COR-L47 (cell line): ENCODE measurements around the gene RTN4.
A peak's percentile ranks its signal among the peaks of the same experiment; 100 is the strongest.

ENCODE experiments used
- DNase-seq: peaks from one replicate; lab custom pipeline; 2025; lab: John Stamatoyannopoulos, UW

Gene RTN4

DNA sequence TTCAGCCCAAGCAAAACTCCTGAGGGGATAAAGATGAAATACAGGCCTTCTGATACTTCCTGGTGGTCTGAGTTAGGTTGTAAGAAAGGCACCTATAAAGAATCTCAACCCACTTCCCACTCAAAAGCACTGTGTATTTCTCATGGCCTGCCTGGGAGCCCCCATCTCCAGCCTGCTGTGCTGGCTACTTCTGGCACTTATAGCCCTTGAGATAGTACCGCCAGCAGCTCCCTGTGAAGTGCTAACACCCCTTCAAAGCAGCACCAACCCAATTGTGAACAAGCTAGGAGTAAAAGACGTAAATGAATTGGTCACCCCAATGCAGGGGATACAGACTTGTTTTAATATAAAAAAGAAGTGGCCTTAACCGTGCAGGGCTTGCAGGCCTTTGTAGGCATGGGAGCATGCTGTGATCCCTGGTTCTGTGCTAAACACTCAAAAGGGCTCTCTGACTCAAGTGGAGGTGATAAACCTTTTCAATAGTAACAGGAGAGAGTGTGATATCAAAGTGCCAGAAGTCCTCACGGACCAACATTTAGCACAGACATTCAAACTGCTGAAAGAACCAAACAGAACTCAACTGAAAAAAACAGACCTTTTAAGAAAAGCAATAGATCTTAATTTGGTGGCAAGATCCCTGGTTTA, 80.8 kb downstream of the RTN4 start:
- DNase-seq = no peak

DNA sequence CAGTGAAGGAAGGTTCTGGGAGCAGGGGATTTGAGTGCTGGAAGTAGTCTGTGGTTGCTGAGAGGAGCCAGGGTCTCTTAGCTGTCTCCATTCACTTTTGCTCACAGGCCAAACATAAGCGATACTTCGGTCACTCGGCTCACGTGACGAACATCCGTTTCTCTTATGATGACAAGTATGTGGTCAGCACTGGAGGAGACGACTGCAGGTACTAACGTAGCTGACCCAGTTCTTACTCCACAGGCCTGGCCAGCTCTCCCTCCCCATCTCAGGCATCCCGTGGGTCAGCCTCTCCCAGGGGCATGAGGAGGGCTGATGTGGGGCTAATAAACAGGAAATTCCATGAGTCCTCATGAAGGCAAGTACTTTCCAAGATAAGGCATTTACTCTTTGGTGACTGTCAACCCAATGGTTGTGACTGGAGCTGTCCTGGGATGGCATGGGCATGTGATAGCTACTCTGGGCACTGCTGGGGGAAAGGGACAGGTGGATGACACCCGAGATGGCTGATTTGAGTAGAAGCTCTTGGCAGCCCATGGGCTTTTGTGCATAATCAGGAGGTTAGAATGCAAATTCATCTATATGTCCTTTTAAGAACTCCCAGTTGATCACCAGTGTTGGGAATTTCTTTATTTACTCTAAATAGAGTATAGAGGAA, 81.6 kb downstream of the RTN4 start:
- no peak for DNase-seq

- DNase-seq = no peak
Observed at GRCh38 chr2:54967759-54968365, 82.4 kb downstream of the RTN4 start.

- DNase-seq = no peak
Observed at GRCh38 chr2:54967269-54967668, 83.0 kb downstream of the RTN4 start.

DNA sequence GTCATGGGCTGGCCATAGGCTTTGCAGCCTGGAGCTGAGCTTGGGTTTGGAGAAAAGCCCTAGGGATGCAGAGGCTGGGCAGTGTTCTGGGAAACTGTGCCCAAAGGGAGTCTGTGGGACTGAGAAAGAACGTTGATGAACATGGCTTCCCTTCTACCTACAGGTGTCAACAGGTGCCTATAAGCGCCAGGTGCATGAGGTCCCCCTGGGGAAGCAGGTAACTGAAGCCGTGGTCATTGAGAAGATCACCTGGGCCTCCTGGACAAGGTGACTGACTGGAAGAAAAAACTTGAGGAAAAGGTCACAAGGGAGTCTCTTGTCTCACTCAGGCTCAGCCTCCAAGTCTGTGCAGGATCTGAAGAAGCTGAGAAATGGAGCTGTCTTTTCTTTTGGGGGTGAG, 83.4 kb downstream of the RTN4 start:
- DNase-seq = no peak

DNA sequence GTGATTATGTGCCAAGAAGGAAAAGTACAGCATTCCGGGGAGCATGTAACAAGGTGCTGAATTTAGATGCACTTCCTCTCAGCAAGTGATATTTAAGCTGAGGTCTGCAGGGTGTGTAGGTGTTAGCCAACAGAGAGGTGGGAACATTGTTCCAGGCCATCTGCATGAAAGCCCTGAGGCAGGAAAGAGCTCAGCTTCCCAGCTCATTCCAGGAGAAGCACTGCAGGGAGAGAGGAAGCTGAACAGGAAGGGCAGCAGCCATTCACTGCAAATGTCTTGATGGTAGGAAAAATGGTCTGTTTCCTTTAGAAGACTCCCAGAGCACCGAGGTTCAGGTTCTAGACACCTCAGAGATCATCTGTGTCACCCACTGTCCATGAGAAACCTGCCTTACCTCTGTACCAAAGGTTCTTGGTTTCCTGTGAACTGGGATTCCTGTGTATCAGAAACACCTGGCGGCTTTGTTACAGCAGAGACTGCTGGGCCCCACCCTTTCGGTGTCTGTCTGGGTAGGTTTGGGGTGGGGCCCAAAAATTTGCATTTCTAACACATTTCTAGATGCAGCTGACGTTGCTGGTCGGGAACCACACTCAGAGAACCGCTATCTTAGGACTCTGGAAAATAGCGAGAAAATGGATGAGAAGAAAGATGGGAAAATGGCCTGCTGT, 84.0 kb downstream of the RTN4 start:
- DNase-seq = peak; percentile 42

- DNase-seq = no peak
Observed at GRCh38 chr2:54965425-54965824, 84.8 kb downstream of the RTN4 start.

GRCh38 chr2:54964816-54965215, 85.4 kb downstream of the RTN4 start:
- no peak for DNase-seq

- no peak for DNase-seq
Observed at GRCh38 chr2:54964271-54964670, 86.0 kb downstream of the RTN4 start.

DNA sequence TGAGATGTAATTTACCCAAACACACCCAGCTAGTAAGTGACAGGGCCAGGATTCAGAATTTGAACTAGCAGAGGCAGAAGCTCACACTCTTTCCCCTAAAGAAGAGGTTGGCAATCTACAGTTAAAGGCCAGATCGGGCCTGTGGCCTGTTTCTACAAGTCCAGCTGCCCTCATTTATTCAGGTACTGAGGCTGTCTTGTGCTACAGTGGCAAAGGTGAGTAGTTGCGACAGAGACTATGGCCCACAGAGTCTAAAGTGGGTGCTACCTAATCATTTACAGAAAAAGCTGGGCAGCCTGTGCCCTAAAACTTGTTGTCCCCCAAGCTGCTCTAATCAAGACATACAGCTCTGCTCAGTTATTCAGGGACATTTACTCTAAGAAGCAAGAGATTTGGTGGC, 86.8 kb downstream of the RTN4 start:
- DNase-seq = no peak

- no peak for DNase-seq
Observed at GRCh38 chr2:54962935-54963440, 87.3 kb downstream of the RTN4 start.

DNA sequence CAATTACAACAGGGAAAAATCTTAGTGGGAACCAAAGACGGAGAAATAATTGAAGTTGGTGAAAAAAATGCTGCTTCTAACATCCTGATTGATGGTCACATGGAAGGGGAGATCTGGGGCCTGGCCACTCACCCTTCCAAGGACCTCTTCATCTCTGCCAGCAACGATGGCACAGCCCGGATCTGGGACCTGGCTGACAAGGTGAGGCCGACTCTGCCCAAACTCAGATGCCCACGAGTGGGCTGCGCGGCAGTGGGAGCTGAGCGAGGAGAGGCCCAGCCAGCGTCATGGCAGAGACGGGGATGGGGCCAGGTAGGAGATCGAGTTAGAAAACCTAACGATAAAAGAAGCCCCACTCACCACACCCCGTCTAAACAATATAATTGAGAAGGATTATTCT, 87.7 kb downstream of the RTN4 start:
- no peak for DNase-seq

DNA sequence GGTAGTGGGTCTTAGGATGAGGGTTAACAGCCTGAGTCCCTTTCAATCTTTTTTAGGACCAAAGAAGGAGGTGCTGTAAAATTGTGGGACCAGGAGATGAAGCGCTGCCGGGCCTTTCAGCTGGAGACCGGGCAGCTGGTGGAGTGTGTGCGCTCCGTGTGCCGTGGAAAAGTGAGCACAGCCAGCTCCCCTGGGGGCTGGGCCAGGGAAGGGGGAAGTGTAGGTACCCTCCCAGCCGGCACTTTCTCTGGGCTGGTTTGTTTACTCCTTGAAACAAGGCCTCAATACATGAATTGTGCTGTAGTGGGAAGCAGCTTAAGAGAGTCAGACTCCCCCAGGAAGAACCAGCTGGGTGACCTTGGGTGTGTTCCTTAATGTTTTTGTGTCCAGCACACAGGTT, 90.1 kb downstream of the RTN4 start:
- no peak for DNase-seq

GRCh38 chr2:54958717-54959371, 91.4 kb downstream of the RTN4 start:
- no peak for DNase-seq

GRCh38 chr2:54957321-54957999, 92.8 kb downstream of the RTN4 start:
- peak; percentile 52 for DNase-seq

DNA sequence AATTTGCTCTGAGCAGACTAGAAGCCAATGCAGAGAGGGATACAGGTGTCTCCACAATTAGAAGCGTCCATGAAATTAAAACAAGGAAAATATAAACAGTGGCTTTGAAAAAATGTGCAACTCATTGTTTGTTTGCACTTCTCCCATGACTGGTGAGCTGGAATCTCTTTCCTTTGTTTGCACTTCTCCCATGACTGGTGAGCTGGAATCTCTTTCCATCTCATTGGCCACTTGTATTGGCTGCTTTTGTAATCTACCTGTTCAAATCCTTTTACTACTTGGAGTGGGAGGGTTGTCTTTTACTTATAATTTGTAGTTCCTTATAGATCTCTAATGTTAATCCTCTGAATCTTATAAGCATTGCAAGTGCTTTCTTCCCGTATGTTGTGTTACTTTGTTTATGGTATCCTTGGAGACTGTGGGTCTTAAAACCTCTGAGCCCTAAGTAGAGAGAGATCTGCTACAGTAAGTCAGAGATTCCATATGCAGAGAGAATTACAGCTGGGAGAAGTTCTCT, 94.1 kb downstream of the RTN4 start:
- DNase-seq = peak; percentile 21

GRCh38 chr2:54955358-54956110, 94.7 kb downstream of the RTN4 start:
- DNase-seq = no peak

DNA sequence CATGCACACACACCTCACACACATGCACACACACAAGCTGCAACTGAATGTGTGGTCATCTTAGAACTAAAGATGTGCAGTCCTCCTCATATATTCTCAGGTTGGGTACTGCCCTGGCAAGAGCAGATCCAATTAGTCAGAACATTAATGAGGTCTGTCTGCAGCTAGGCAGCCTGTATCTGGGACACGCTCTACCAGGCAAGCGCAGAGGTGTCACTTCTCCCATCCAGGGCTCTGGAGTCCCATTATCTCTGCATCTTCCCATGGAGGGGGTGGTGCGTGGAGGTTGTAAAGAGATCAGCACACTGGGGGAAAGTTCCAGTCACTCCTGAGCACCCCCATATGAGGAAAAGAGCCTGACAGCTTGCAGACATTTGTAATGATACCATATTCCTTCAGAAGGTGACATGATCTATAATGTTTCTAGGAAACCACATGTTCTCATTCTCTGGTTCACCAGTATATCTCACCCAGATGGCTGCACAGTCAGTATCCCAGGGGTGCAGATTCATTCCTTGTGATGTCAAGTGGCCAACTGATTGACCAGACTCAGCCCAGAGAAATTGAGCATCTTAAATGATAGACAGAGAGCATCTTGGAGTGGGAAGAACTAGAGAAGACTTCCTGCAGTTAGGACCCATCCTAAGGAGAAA, 95.4 kb downstream of the RTN4 start:
- DNase-seq = no peak

GRCh38 chr2:54954158-54954557, 96.1 kb downstream of the RTN4 start:
- no peak for DNase-seq

DNA sequence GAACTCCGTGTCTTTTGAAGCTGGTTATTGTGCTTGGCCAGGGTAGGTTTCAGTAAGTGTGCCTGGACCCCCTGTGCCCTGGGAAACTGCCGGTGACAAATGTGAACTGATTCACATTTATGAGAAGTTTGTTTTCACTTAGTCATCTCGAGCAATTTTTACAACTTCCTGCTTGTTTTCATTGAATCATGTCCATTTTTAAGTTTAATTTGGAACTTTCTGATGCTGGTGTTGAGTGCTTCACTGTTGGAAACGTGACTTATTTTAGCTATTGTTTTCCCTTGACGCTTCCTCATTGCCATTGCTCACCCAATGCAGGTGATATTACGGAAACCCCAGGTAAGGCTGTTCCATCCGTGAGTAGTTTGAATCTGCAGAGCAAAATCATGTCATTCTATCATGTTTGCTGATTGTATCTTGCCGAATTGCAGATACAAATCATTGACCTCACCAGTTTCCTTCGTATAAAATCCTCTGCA, 97.2 kb downstream of the RTN4 start:
- DNase-seq = no peak
